ENCODE measurements around the gene RABGEF1.

RABGEF1 gene

DNA sequence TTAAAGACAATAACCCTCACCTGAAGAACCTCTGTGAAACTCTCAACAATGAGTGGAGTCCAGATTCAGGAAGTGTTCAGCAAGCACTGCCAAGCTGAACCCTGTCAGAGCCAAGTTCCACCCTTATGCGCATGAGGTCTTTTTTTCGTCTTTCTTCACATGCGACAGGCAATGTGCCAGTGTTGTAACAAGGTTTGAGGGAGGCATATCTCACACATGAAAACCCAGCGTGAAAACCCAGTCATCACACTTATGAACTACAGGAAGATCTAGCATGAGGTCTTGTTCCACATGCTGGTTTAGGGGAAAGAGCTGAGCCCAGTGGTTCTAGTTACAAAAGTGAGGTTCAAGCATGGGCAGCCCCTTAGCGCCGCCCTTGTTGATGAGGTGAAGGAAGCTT is 49.7 kb downstream of the RABGEF1 start:
- no peak for ATAC-seq (ENCODE audit: insufficient read depth, low read depth)
- H3K27ac ChIP-seq (ENCODE audit: low read length) = no peak overlapping the region
- TF ChIP-seq, protein P1, sequence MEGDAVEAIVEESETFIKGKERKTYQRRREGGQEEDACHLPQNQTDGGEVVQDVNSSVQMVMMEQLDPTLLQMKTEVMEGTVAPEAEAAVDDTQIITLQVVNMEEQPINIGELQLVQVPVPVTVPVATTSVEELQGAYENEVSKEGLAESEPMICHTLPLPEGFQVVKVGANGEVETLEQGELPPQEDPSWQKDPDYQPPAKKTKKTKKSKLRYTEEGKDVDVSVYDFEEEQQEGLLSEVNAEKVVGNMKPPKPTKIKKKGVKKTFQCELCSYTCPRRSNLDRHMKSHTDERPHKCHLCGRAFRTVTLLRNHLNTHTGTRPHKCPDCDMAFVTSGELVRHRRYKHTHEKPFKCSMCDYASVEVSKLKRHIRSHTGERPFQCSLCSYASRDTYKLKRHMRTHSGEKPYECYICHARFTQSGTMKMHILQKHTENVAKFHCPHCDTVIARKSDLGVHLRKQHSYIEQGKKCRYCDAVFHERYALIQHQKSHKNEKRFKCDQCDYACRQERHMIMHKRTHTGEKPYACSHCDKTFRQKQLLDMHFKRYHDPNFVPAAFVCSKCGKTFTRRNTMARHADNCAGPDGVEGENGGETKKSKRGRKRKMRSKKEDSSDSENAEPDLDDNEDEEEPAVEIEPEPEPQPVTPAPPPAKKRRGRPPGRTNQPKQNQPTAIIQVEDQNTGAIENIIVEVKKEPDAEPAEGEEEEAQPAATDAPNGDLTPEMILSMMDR (IDR thresholded peaks at IDR 0.05; ENCODE audit: borderline replicate concordance, extremely low read depth, low read length, poor library complexity, severe bottlenecking) = no peak
- TF ChIP-seq EZH2 (IDR thresholded peaks at IDR 0.05; ENCODE audit: borderline replicate concordance, low read depth, low read length, severe bottlenecking) = no peak
- no peaks in the 10 kb centered on the region for H3K9me3 ChIP-seq (ENCODE audit: insufficient read depth, low read length, severe bottlenecking)
- H3K36me3 ChIP-seq (ENCODE audit: insufficient read depth, low read length) = peaks cover 72% of the 10 kb centered on the region
- H4K20me1 ChIP-seq (ENCODE audit: insufficient read depth, low read length) = no peaks in the 10 kb centered on the region
- no peak overlapping the region for H3K4me2 ChIP-seq (ENCODE audit: insufficient read depth, low read length)
- no peak overlapping the region for H3K4me3 ChIP-seq (ENCODE audit: low read depth in 1 of 2, low read length in 2 of 2)
- H3K27me3 ChIP-seq (ENCODE audit: insufficient read depth, low read length, poor library complexity) = no peaks in the 10 kb centered on the region
- no peak overlapping the region for H3K9ac ChIP-seq (ENCODE audit: low read depth, low read length)
- no peaks in the 10 kb centered on the region for H3K4me1 ChIP-seq (ENCODE audit: insufficient read depth, low read length)
- H3K79me2 ChIP-seq (ENCODE audit: insufficient read depth, low read length) = no peaks in the 10 kb centered on the region
- DNase-seq = no peak
- no peak overlapping the region for H2AFZ ChIP-seq (ENCODE audit: low read depth, low read length)

DNA sequence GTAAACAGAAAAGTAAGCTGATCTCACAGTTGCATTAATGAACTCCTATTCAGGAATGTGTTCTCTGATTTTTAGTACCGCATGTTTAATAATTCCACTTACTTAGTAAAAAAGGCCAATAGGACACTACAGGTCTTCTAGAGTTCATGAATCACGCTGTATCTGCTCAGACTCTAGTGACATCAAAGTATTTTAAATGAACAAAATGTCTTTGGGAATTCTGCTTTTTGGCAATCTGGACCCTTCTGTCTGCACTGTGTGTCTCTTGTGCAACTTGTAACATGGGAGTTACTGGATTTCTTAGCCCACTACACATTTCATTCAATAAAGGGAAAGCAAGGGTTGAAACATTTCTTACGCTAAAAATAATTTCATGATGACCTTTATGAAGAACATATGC is 50.2 kb downstream of the RABGEF1 start:
- Histone ChIP-seq H3K9me3 (ENCODE audit: insufficient read depth, low read length, severe bottlenecking) (no peaks in the 10 kb centered on the region), H3K36me3 (ENCODE audit: insufficient read depth, low read length) (peaks cover 73% of the 10 kb centered on the region), H4K20me1 (ENCODE audit: insufficient read depth, low read length) (no peaks in the 10 kb centered on the region), H3K27ac (ENCODE audit: low read length) (no peak overlapping the region), H3K9ac (ENCODE audit: low read depth, low read length) (no peak overlapping the region), H3K4me3 (ENCODE audit: low read depth in 1 of 2, low read length in 2 of 2) (no peak overlapping the region), H3K4me2 (ENCODE audit: insufficient read depth, low read length) (no peak overlapping the region), H3K79me2 (ENCODE audit: insufficient read depth, low read length) (no peaks in the 10 kb centered on the region), H2AFZ (ENCODE audit: low read depth, low read length) (no peak overlapping the region), H3K4me1 (ENCODE audit: insufficient read depth, low read length) (no peaks in the 10 kb centered on the region), H3K27me3 (ENCODE audit: insufficient read depth, low read length, poor library complexity) (no peaks in the 10 kb centered on the region)
- TF ChIP-seq EZH2 (IDR thresholded peaks at IDR 0.05; ENCODE audit: borderline replicate concordance, low read depth, low read length, severe bottlenecking) = no peak
- TF ChIP-seq, protein P1 (IDR thresholded peaks at IDR 0.05; ENCODE audit: borderline replicate concordance, extremely low read depth, low read length, poor library complexity, severe bottlenecking) = no peak
- no peak for DNase-seq
- ATAC-seq (ENCODE audit: insufficient read depth, low read depth) = no peak

DNA sequence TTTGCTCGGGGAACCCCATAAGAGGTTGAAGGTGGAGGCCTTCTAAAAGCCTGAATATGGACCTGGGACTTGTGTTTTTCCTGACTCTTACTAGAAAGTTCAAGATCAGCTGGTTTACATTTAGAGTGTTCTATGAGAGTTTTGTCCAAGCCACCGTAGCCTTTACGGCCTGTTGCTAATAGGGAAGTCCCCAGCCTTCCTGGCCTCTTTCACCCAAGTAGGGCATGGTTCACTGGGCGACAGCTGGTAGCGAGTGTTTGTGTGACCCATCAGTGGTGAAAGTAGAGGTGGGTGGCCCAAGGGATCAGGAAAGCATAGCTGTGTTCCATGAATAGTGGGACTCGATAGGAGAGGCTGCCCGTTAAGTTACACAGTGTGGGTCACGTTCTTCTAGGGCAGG is 60.1 kb downstream of the RABGEF1 start:
- H4K20me1 ChIP-seq (ENCODE audit: insufficient read depth, low read length) = no peaks in the 10 kb centered on the region
- no peak overlapping the region for H3K4me2 ChIP-seq (ENCODE audit: insufficient read depth, low read length)
- H3K27me3 ChIP-seq (ENCODE audit: insufficient read depth, low read length, poor library complexity) = no peaks in the 10 kb centered on the region
- ATAC-seq (ENCODE audit: insufficient read depth, low read depth) (no peak), DNase-seq (no peak)
- no peak overlapping the region for H3K4me3 ChIP-seq (ENCODE audit: low read depth in 1 of 2, low read length in 2 of 2)
- no peak overlapping the region for H3K27ac ChIP-seq (ENCODE audit: low read length)
- no peaks in the 10 kb centered on the region for H3K9me3 ChIP-seq (ENCODE audit: insufficient read depth, low read length, severe bottlenecking)
- peaks cover 79% of the 10 kb centered on the region for H3K36me3 ChIP-seq (ENCODE audit: insufficient read depth, low read length)
- no peaks in the 10 kb centered on the region for H3K79me2 ChIP-seq (ENCODE audit: insufficient read depth, low read length)
- H2AFZ ChIP-seq (ENCODE audit: low read depth, low read length) = no peak overlapping the region
- H3K4me1 ChIP-seq (ENCODE audit: insufficient read depth, low read length) = no peaks in the 10 kb centered on the region
- TF ChIP-seq, protein P1 (IDR thresholded peaks at IDR 0.05; ENCODE audit: borderline replicate concordance, extremely low read depth, low read length, poor library complexity, severe bottlenecking) = no peak
- no peak for TF ChIP-seq EZH2 (IDR thresholded peaks at IDR 0.05; ENCODE audit: borderline replicate concordance, low read depth, low read length, severe bottlenecking)
- no peak overlapping the region for H3K9ac ChIP-seq (ENCODE audit: low read depth, low read length)

DNA sequence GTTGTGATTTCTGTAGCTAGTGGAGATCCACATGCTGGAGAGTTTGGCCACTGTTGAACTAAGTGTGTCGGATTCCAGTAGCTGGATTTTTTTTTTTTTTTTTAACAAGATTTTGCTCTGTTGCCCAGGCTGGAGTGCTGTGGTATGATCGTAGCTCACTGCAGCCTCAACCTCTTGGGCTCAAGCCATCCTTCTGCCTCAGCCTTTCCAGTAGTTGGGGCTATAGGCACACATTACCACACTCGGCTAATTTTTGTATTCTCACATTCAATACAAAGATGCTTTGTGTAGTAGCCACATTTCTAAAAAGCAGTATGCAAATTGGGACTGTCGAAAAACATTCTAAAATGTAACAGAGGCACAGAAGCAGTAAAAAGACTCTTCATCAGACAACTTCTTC is 63.5 kb downstream of the RABGEF1 start:
- H3K27me3 ChIP-seq (ENCODE audit: insufficient read depth, low read length, poor library complexity) = no peaks in the 10 kb centered on the region
- no peak overlapping the region for H3K27ac ChIP-seq (ENCODE audit: low read length)
- H3K4me3 ChIP-seq (ENCODE audit: low read depth in 1 of 2, low read length in 2 of 2) = no peak overlapping the region
- no peak overlapping the region for H2AFZ ChIP-seq (ENCODE audit: low read depth, low read length)
- no peak overlapping the region for H3K9ac ChIP-seq (ENCODE audit: low read depth, low read length)
- no peaks in the 10 kb centered on the region for H3K79me2 ChIP-seq (ENCODE audit: insufficient read depth, low read length)
- peaks cover 82% of the 10 kb centered on the region for H3K36me3 ChIP-seq (ENCODE audit: insufficient read depth, low read length)
- no peak for ATAC-seq (ENCODE audit: insufficient read depth, low read depth)
- no peak for DNase-seq
- H3K9me3 ChIP-seq (ENCODE audit: insufficient read depth, low read length, severe bottlenecking) = no peaks in the 10 kb centered on the region
- no peaks in the 10 kb centered on the region for H4K20me1 ChIP-seq (ENCODE audit: insufficient read depth, low read length)
- no peaks in the 10 kb centered on the region for H3K4me1 ChIP-seq (ENCODE audit: insufficient read depth, low read length)
- TF ChIP-seq EZH2 (IDR thresholded peaks at IDR 0.05; ENCODE audit: borderline replicate concordance, low read depth, low read length, severe bottlenecking) = no peak
- TF ChIP-seq, protein P1 (IDR thresholded peaks at IDR 0.05; ENCODE audit: borderline replicate concordance, extremely low read depth, low read length, poor library complexity, severe bottlenecking) = no peak
- no peak overlapping the region for H3K4me2 ChIP-seq (ENCODE audit: insufficient read depth, low read length)
